CD4-positive, alpha-beta memory T cell (primary cell): ENCODE results near the gene OSTC. TPM values are rescaled to one million over a fixed set of nuclear protein-coding genes. Genes with fewer than 3 reads are reported as not detected.

ENCODE experiments used
- CTCF ChIA-PET: fragments of 350-600 bp; sonication (Branson Sonifier 250); formaldehyde crosslinking; loops from one replicate; lab custom pipeline; 2021; ENCODE audit warnings: inconsistent platforms; ENCODE audit not compliant: partially characterized antibody; lab: Charles Lee
- POLR2A ChIA-PET: fragments of 350-600 bp; sonication (Branson Sonifier 250); formaldehyde crosslinking; loops from one replicate; lab custom pipeline; 2021; ENCODE audit not compliant: partially characterized antibody; lab: Charles Lee
- DNase-seq, 5 donors: peaks; one replicate each; pipeline versions ENCODE4 v3.0.0 to v3.0.0-alpha.2; 2020 to 2022; ENCODE audit warnings: mixed read lengths in 1 of 5
- H3K27ac ChIP-seq: one replicate; pipeline ENCODE4 v1.7.0; 2013; ENCODE audit warnings: low read depth, low read length
- H3K27me3 ChIP-seq: 2 replicates; pipeline ENCODE4 v1.7.0; 2013; ENCODE audit warnings: mild to moderate bottlenecking, low read length, moderate library complexity; ENCODE audit not compliant: insufficient read depth
- H3K36me3 ChIP-seq: 2 replicates; pipeline ENCODE4 v1.7.0; 2013; ENCODE audit warnings: mild to moderate bottlenecking, low read length, moderate library complexity; ENCODE audit not compliant: insufficient read depth
- H3K4me1 ChIP-seq: 2 replicates; pipeline ENCODE4 v1.7.0; 2013; ENCODE audit warnings: mild to moderate bottlenecking, low read length, moderate library complexity; ENCODE audit not compliant: insufficient read depth
- H3K4me3 ChIP-seq, 2 donors: one replicate each; pipeline ENCODE4 v1.7.0; 2013; ENCODE audit warnings: low read length in 2 of 2, mild to moderate bottlenecking in 1 of 2
- H3K9me3 ChIP-seq, 2 donors: one replicate each; pipeline ENCODE4 v1.7.0; 2013; ENCODE audit warnings: low read length in 2 of 2, control low read depth in 1 of 2; ENCODE audit not compliant: control insufficient read depth in 1 of 2
- H3K27ac Mint-ChIP-seq, 7 donors: one replicate each; pipeline ENCODE4 v1.8.0; 2020 to 2021; ENCODE audit warnings: mixed read lengths in 7 of 7, mild to moderate bottlenecking in 6 of 7, inconsistent platforms in 3 of 7, moderate library complexity in 3 of 7
- H3K27me3 Mint-ChIP-seq, 2 donors: one replicate each; pipeline ENCODE4 v1.8.0; 2020 to 2021; ENCODE audit warnings: mixed read lengths in 2 of 2
- H3K36me3 Mint-ChIP-seq, 2 donors: one replicate each; pipeline ENCODE4 v1.8.0; 2020 to 2021; ENCODE audit warnings: mixed read lengths in 2 of 2, inconsistent platforms in 1 of 2, mild to moderate bottlenecking in 1 of 2
- H3K4me1 Mint-ChIP-seq, 4 donors: one replicate each; pipeline ENCODE4 v1.8.0; 2020 to 2021; ENCODE audit warnings: mixed read lengths in 4 of 4, mild to moderate bottlenecking in 1 of 4
- H3K4me3 Mint-ChIP-seq, 8 donors: one replicate each; pipeline ENCODE4 v1.8.0; 2020 to 2021; ENCODE audit warnings: mixed read lengths in 8 of 8, mild to moderate bottlenecking in 7 of 8, moderate library complexity in 6 of 8, inconsistent platforms in 3 of 8
- H3K9me3 Mint-ChIP-seq, 8 donors: one replicate each; pipeline ENCODE4 v1.8.0; 2020 to 2021; ENCODE audit warnings: mixed read lengths in 8 of 8, mild to moderate bottlenecking in 5 of 8, inconsistent platforms in 3 of 8, moderate library complexity in 1 of 8
- intact Hi-C: fragments of 100-400 bp; cut with micrococcal nuclease; formaldehyde crosslinking; loops from one replicate; pipeline ENCODE4 v1.15.1; 2023
- polyA plus RNA-seq, 2 donors: library from polyadenylated mRNA; unstranded; fragments of 300-500 nt; fragmentation: Illumina TruSeq; gene quantifications; one replicate each; pipeline ENCODE4 v1.2.3, GENCODE V29; 2021
- total RNA-seq, 2 experiments: library from RNA; stranded (reverse); gene quantifications; one replicate each; pipeline ENCODE4 v1.2.3, GENCODE V29; 2021

The OSTC gene
- total and polyA plus RNA-seq, 4 experiments from 2014 or later = 67.9 to 213 (median 112) TPM

GRCh38 chr4:108694423-108694822 lies 44.0 kb downstream of the OSTC start:
- DNase-seq = no peak
- Histone ChIP-seq H3K4me1 (no peaks in the 10 kb centered on the region), H3K36me3 (no peaks in the 10 kb centered on the region), H3K27me3 (no peaks in the 10 kb centered on the region), H3K9me3 (no peaks in the 10 kb centered on the region), H3K4me3 (no peak overlapping the region), H3K27ac (no peak overlapping the region)
- H3K4me1 Mint-ChIP-seq = no peaks in the 10 kb centered on the region
- no peaks in the 10 kb centered on the region for H3K36me3 Mint-ChIP-seq
- no peak overlapping the region for H3K4me3 Mint-ChIP-seq
- no peaks in the 10 kb centered on the region for H3K9me3 Mint-ChIP-seq
- no peak overlapping the region for H3K27ac Mint-ChIP-seq
- intact Hi-C loops = no loop called here
- POLR2A ChIA-PET = no interaction called here
- no peaks in the 10 kb centered on the region for H3K27me3 Mint-ChIP-seq
- CTCF ChIA-PET = interaction anchor here (3.4 kb wide), 1 partner anchor 10 kb away, joined by 7 read pairs; no protein-coding TSS in a partner anchor

GRCh38 chr4:108695062-108695461 lies 44.7 kb downstream of the OSTC start:
- Histone ChIP-seq H3K27me3 (no peaks in the 10 kb centered on the region), H3K4me3 (no peak overlapping the region), H3K36me3 (no peaks in the 10 kb centered on the region), H3K27ac (no peak overlapping the region), H3K9me3 (no peaks in the 10 kb centered on the region), H3K4me1 (no peaks in the 10 kb centered on the region)
- ChIA-PET POLR2A (no interaction called here), CTCF (interaction anchor here (3.4 kb wide), 1 partner anchor 11 kb away, joined by 7 read pairs; no protein-coding TSS in a partner anchor)
- Mint-ChIP-seq H3K27me3 (no peaks in the 10 kb centered on the region), H3K4me3 (no peak overlapping the region), H3K27ac (no peak overlapping the region), H3K4me1 (peaks cover under 1 to 3% (median 1%) of the 10 kb centered on the region in 4 donors), H3K36me3 (no peaks in the 10 kb centered on the region), H3K9me3 (no peaks in the 10 kb centered on the region)
- intact Hi-C loops = no loop called here
- no peak for DNase-seq

GRCh38 chr4:108696160-108696559 lies 45.8 kb downstream of the OSTC start:
- Mint-ChIP-seq H3K4me3 (no peak overlapping the region), H3K9me3 (no peaks in the 10 kb centered on the region), H3K27ac (no peak overlapping the region), H3K36me3 (no peaks in the 10 kb centered on the region), H3K4me1 (peaks cover 6 to 14% (median 10%) of the 10 kb centered on the region in 4 donors), H3K27me3 (no peaks in the 10 kb centered on the region)
- Histone ChIP-seq H3K4me3 (no peak overlapping the region), H3K27me3 (no peaks in the 10 kb centered on the region), H3K9me3 (no peaks in the 10 kb centered on the region), H3K4me1 (peaks cover 8% of the 10 kb centered on the region), H3K27ac (no peak overlapping the region), H3K36me3 (no peaks in the 10 kb centered on the region)
- intact Hi-C loops = no loop called here
- POLR2A ChIA-PET = no interaction called here
- no peak for DNase-seq
- CTCF ChIA-PET = interaction anchor here (3.4 kb wide), 1 partner anchor 12 kb away, joined by 7 read pairs; no protein-coding TSS in a partner anchor

- Mint-ChIP-seq H3K4me1 (peaks cover 17 to 36% (median 28%) of the 10 kb centered on the region in 4 donors), H3K4me3 (no peak overlapping the region), H3K27ac (peak overlapping the region in 4 of 7 donors; percentile 1 to 47 (median 20)), H3K36me3 (no peaks in the 10 kb centered on the region), H3K9me3 (no peaks in the 10 kb centered on the region), H3K27me3 (no peaks in the 10 kb centered on the region)
- Histone ChIP-seq H3K4me3 (no peak overlapping the region), H3K27ac (no peak overlapping the region), H3K4me1 (peaks cover 30% of the 10 kb centered on the region), H3K9me3 (no peaks in the 10 kb centered on the region), H3K27me3 (no peaks in the 10 kb centered on the region), H3K36me3 (no peaks in the 10 kb centered on the region)
- ChIA-PET CTCF (no interaction called here), POLR2A (interaction anchor here (0.6 kb wide), 1 partner anchor 487 kb away, joined by 3 read pairs; no protein-coding TSS in a partner anchor)
- DNase-seq = no peak
- intact Hi-C loops = no loop called here
Observed at GRCh38 chr4:108700081-108700757, 49.8 kb downstream of the OSTC start.

- no peaks in the 10 kb centered on the region for H3K9me3 ChIP-seq
- H3K9me3 Mint-ChIP-seq = no peaks in the 10 kb centered on the region
- POLR2A ChIA-PET = no interaction called here
- no peaks in the 10 kb centered on the region for H3K36me3 ChIP-seq
- peak in 3 of 5 donors; percentile 11 to 13 (median 13) for DNase-seq
- H3K4me3 Mint-ChIP-seq = peak overlapping the region in 7 of 8 donors; percentile 5 to 67 (median 56)
- H3K27ac Mint-ChIP-seq = peak overlapping the region; percentile 47 to 89 (median 68)
- no peak overlapping the region for H3K4me3 ChIP-seq
- H3K27me3 Mint-ChIP-seq = no peaks in the 10 kb centered on the region
- H3K27ac ChIP-seq = no peak overlapping the region
- H3K4me1 ChIP-seq = peaks cover 30% of the 10 kb centered on the region
- H3K4me1 Mint-ChIP-seq = peaks cover 17 to 36% (median 28%) of the 10 kb centered on the region in 4 donors
- no peaks in the 10 kb centered on the region for H3K36me3 Mint-ChIP-seq
- CTCF ChIA-PET = no interaction called here
- intact Hi-C loops = no loop called here
- no peaks in the 10 kb centered on the region for H3K27me3 ChIP-seq
Observed at GRCh38 chr4:108702960-108703359, 52.6 kb downstream of the OSTC start.

- Histone ChIP-seq H3K27me3 (no peaks in the 10 kb centered on the region), H3K27ac (no peak overlapping the region), H3K4me3 (no peak overlapping the region), H3K4me1 (peaks cover 30% of the 10 kb centered on the region), H3K9me3 (no peaks in the 10 kb centered on the region), H3K36me3 (no peaks in the 10 kb centered on the region)
- POLR2A ChIA-PET = no interaction called here
- Mint-ChIP-seq H3K36me3 (no peaks in the 10 kb centered on the region), H3K9me3 (no peaks in the 10 kb centered on the region), H3K27me3 (no peaks in the 10 kb centered on the region), H3K4me1 (peaks cover 17 to 36% (median 28%) of the 10 kb centered on the region in 4 donors), H3K27ac (peak overlapping the region in 5 of 7 donors; percentile 47 to 89 (median 67)), H3K4me3 (peak overlapping the region in 4 of 8 donors; percentile 53 to 67 (median 62))
- CTCF ChIA-PET = no interaction called here
- DNase-seq = no peak
- intact Hi-C loops = no loop called here
Observed at GRCh38 chr4:108703370-108703769, 53.0 kb downstream of the OSTC start.

GRCh38 chr4:108703966-108704365 lies 53.6 kb downstream of the OSTC start:
- POLR2A ChIA-PET = no interaction called here
- peaks cover 30% of the 10 kb centered on the region for H3K4me1 ChIP-seq
- no peaks in the 10 kb centered on the region for H3K9me3 Mint-ChIP-seq
- intact Hi-C loops = no loop called here
- no peaks in the 10 kb centered on the region for H3K27me3 ChIP-seq
- H3K4me3 Mint-ChIP-seq = no peak overlapping the region
- DNase-seq = no peak
- H3K27ac Mint-ChIP-seq = no peak overlapping the region
- H3K4me3 ChIP-seq = no peak overlapping the region
- H3K36me3 Mint-ChIP-seq = no peaks in the 10 kb centered on the region
- CTCF ChIA-PET = no interaction called here
- H3K9me3 ChIP-seq = no peaks in the 10 kb centered on the region
- peaks cover 0 to 2% of the 10 kb centered on the region in 2 donors for H3K27me3 Mint-ChIP-seq
- H3K4me1 Mint-ChIP-seq = peaks cover 17 to 36% (median 28%) of the 10 kb centered on the region in 4 donors
- no peak overlapping the region for H3K27ac ChIP-seq
- H3K36me3 ChIP-seq = no peaks in the 10 kb centered on the region
